GM23338 (cell line): ENCODE results near the gene FAAH. TPM values are rescaled to one million over a fixed set of nuclear protein-coding genes. Genes with fewer than 3 reads are reported as not detected.

Source experiments
- ATAC-seq: fragments of 200-7000 bp; cut with Tn5 transposase; 3 replicates; pipeline ENCODE4 v1.9.1; 2020
- DNase-seq: peaks from one replicate; pipeline ENCODE4 v3.0.0-alpha.2; 2015; ENCODE audit warnings: low spot score
- H2AFZ ChIP-seq: fragments of 200-600 bp; sonication (generic); 2 replicates; pipeline ENCODE4 v1.8.0; 2016; ENCODE audit warnings: antibody characterized with exemption, mild to moderate bottlenecking, moderate library complexity
- H3F3A ChIP-seq: fragments of 200-600 bp; sonication (generic); replicated peaks from 2 replicates; pipeline ENCODE4 v1.8.0; 2017; ENCODE audit warnings: antibody characterized with exemption, mixed run types, low read depth
- H3K27ac ChIP-seq: fragments of 200-600 bp; sonication (generic); 2 replicates; pipeline ENCODE4 v1.6.1; 2016; ENCODE audit warnings: low read depth
- H3K27me3 ChIP-seq: fragments of 200-600 bp; sonication (generic); 2 replicates; pipeline ENCODE4 v1.8.0; 2016; ENCODE audit warnings: mild to moderate bottlenecking, mixed run types, moderate library complexity; ENCODE audit not compliant: insufficient read depth
- H3K36me3 ChIP-seq: fragments of 200-600 bp; sonication (generic); 2 replicates; pipeline ENCODE4 v1.8.0; 2016; ENCODE audit warnings: mild to moderate bottlenecking; ENCODE audit not compliant: insufficient read depth
- H3K4me1 ChIP-seq: fragments of 200-600 bp; sonication (generic); 2 replicates; pipeline ENCODE4 v1.8.0; 2016; ENCODE audit warnings: mild to moderate bottlenecking, moderate library complexity; ENCODE audit not compliant: insufficient read depth
- H3K4me2 ChIP-seq: fragments of 200-600 bp; sonication (generic); 2 replicates; pipeline ENCODE4 v1.7.1; 2017; ENCODE audit warnings: mixed run types
- H3K4me3 ChIP-seq: fragments of 200-600 bp; sonication (generic); 2 replicates; pipeline ENCODE4 v1.6.1; 2016; ENCODE audit warnings: mixed run types
- H3K79me2 ChIP-seq: fragments of 200-600 bp; sonication (generic); replicated peaks from 2 replicates; pipeline ENCODE4 v1.8.0; 2017; ENCODE audit warnings: mild to moderate bottlenecking; ENCODE audit not compliant: insufficient read depth
- H3K9me2 ChIP-seq: fragments of 200-600 bp; sonication (generic); 2 replicates; pipeline ENCODE4 v1.8.0; 2017; ENCODE audit not compliant: insufficient read depth
- H4K20me1 ChIP-seq: fragments of 200-600 bp; sonication (generic); replicated peaks from 2 replicates; pipeline ENCODE4 v1.8.0; 2017; ENCODE audit warnings: mild to moderate bottlenecking; ENCODE audit not compliant: insufficient read depth
- H3K27ac Mint-ChIP-seq: 2 replicates; pipeline ENCODE4 v1.8.0; 2020; ENCODE audit warnings: inconsistent platforms, mild to moderate bottlenecking, moderate library complexity, mixed read lengths
- H3K27me3 Mint-ChIP-seq: 3 replicates; pipeline ENCODE4 v1.8.0; 2022; ENCODE audit warnings: low read depth, mild to moderate bottlenecking, moderate library complexity, mixed read lengths, inconsistent platforms; ENCODE audit not compliant: insufficient read depth, poor library complexity
- H3K36me3 Mint-ChIP-seq: 3 replicates; pipeline ENCODE4 v1.8.0; 2021; ENCODE audit warnings: low read depth, mild to moderate bottlenecking, inconsistent platforms, moderate library complexity, mixed read lengths
- H3K4me1 Mint-ChIP-seq: 3 replicates; pipeline ENCODE4 v1.8.0; 2020; ENCODE audit warnings: mild to moderate bottlenecking, inconsistent platforms, mixed read lengths
- H3K4me3 Mint-ChIP-seq: 3 replicates; pipeline ENCODE4 v1.8.0; 2021; ENCODE audit warnings: moderate library complexity, mild to moderate bottlenecking, inconsistent platforms, mixed read lengths
- H3K9me3 Mint-ChIP-seq: 3 replicates; pipeline ENCODE4 v1.8.0; 2020; ENCODE audit warnings: moderate library complexity, mild to moderate bottlenecking, inconsistent platforms, mixed read lengths
- CREB1 ChIP-seq: fragments of 250-450 bp; sonication (Bioruptor Pico); IDR thresholded peaks from 2 replicates; pipeline ENCODE4 v1.5.0; 2020; ENCODE audit warnings: low read depth, mild to moderate bottlenecking, moderate library complexity
- CTCF ChIP-seq, 2 experiments: fragments of 200-600 bp in 1 of 2; sonication (generic) in 1 of 2; conservative IDR thresholded peaks; 2 replicates each; pipeline versions ENCODE4 v1.5.1 to v1.6.1; 2016 to 2017; ENCODE audit warnings: antibody characterized with exemption in 2 of 2, low read depth in 2 of 2, mild to moderate bottlenecking in 2 of 2, moderate library complexity in 1 of 2
- ETS1 ChIP-seq: IDR thresholded peaks from 2 replicates; pipeline ENCODE4 v1.6.1; 2016; ENCODE audit warnings: antibody characterized with exemption
- EZH2 ChIP-seq: fragments of 200-600 bp; sonication (generic); IDR thresholded peaks from one replicate; pipeline ENCODE4 v1.8.0; 2017; ENCODE audit warnings: antibody characterized with exemption, mild to moderate bottlenecking, low read depth; ENCODE audit not compliant: unreplicated experiment
- EZH2phosphoT487 ChIP-seq: fragments of 200-600 bp; sonication (generic); IDR thresholded peaks from one replicate; pipeline ENCODE4 v1.8.1; 2018; ENCODE audit warnings: antibody characterized with exemption; ENCODE audit not compliant: unreplicated experiment
- JUNB ChIP-seq: IDR thresholded peaks from one replicate; pipeline ENCODE4 v1.6.1; 2016; ENCODE audit warnings: antibody characterized with exemption; ENCODE audit not compliant: unreplicated experiment
- NANOG ChIP-seq: IDR thresholded peaks from 2 replicates; pipeline ENCODE4 v1.6.1; 2016; ENCODE audit warnings: antibody characterized with exemption, borderline replicate concordance
- POLR2AphosphoS5 ChIP-seq: IDR thresholded peaks from 2 replicates; pipeline ENCODE4 v1.6.1; 2016; ENCODE audit warnings: antibody characterized with exemption, low read depth
- REST ChIP-seq: IDR thresholded peaks from one replicate; pipeline ENCODE4 v1.6.1; 2018; ENCODE audit warnings: antibody characterized with exemption; ENCODE audit not compliant: unreplicated experiment
- STAT1 ChIP-seq: IDR thresholded peaks from one replicate; pipeline ENCODE4 v1.6.1; 2016; ENCODE audit warnings: antibody characterized with exemption; ENCODE audit not compliant: unreplicated experiment
- ZNF114 ChIP-seq: fragments of 250-450 bp; sonication (Bioruptor Pico); IDR thresholded peaks from 2 replicates; pipeline ENCODE4 v1.5.0; 2020; ENCODE audit warnings: mild to moderate bottlenecking, moderate library complexity
- ZNF331 ChIP-seq: fragments of 250-450 bp; sonication (Bioruptor Pico); IDR thresholded peaks from 2 replicates; pipeline ENCODE4 v1.5.0; 2020; ENCODE audit warnings: low read depth, mild to moderate bottlenecking, moderate library complexity
- ZNF462 ChIP-seq: fragments of 250-450 bp; sonication (Bioruptor Pico); IDR thresholded peaks from 2 replicates; pipeline ENCODE4 v1.5.0; 2020; ENCODE audit warnings: mild to moderate bottlenecking, moderate library complexity
- polyA plus RNA-seq: library from polyadenylated mRNA; unstranded; fragments of >200 nt; fragmentation: Nextera tagmentation; extraction: Ambion mirVana; gene quantifications from 2 replicates; pipeline ENCODE4 v1.2.1, GENCODE V29; 2016
- total RNA-seq: library from RNA; depleted of rRNA; stranded (reverse); fragments of >200 nt; shearing (Covaris generic); gene quantifications from 2 replicates; pipeline ENCODE4 v1.2.3, GENCODE V29; 2014

The FAAH gene
- total and polyA plus RNA-seq, 2 experiments from 2014 or later = 10.7 to 24.0 TPM

GRCh38 chr1:46369542-46370213, 24.4 kb upstream of the FAAH start:
- Mint-ChIP-seq H3K27me3 (no peaks in the 10 kb centered on the region), H3K4me3 (no peak overlapping the region), H3K36me3 (peaks cover 12% of the 10 kb centered on the region; the same call in 2 of the 3 replicates), H3K27ac (peak overlapping the region; percentile 58; the same call in 1 of the 2 replicates), H3K4me1 (peaks cover 6% of the 10 kb centered on the region; the same call in 2 of the 3 replicates), H3K9me3 (no peaks in the 10 kb centered on the region; the same call in 1 of the 3 replicates)
- Histone ChIP-seq H3K4me2 (no peak overlapping the region), H3K4me1 (no peaks in the 10 kb centered on the region), H3K36me3 (no peaks in the 10 kb centered on the region; the same call in 1 of the 2 replicates), H3F3A (0 out of 2 replicates have a peak, but pooled peaks cover 3% of the 10 kb centered on the region), H2AFZ (no peak overlapping the region), H4K20me1 (no peaks in the 10 kb centered on the region), H3K27ac (no peak overlapping the region; the same call in 1 of the 2 replicates), H3K9me2 (no peaks in the 10 kb centered on the region), H3K27me3 (no peaks in the 10 kb centered on the region), H3K4me3 (no peak overlapping the region), H3K79me2 (no peaks in the 10 kb centered on the region)
- no peak for DNase-seq
- no peak for ATAC-seq
- TF ChIP-seq NANOG = no peak
- TF ChIP-seq STAT1 = no peak
- TF ChIP-seq EZH2 = no peak
- TF ChIP-seq CREB1 = no peak
- no peak for TF ChIP-seq ETS1
- TF ChIP-seq REST = no peak
- TF ChIP-seq ZNF331 (CRISPR knock-in tag) = no peak
- no peak for TF ChIP-seq POLR2AphosphoS5
- no peak for TF ChIP-seq ZNF114 (CRISPR knock-in tag)
- TF ChIP-seq EZH2phosphoT487 = no peak
- no peak for TF ChIP-seq JUNB
- TF ChIP-seq CTCF (conservative IDR thresholded peaks at IDR 0.05; ENCODE audit: low read depth in 2 of 2) = no peak
- no peak for TF ChIP-seq ZNF462 (CRISPR knock-in tag)
